GM12865 (cell line): ENCODE results near the gene FOXJ1.
A peak's percentile ranks its signal among the peaks of the same experiment; 100 is the strongest.

ENCODE experiments used
- DNase-seq: peaks from one replicate; pipeline ENCODE4 v3.0.0; 2010; ENCODE audit warnings: low read depth
- H3K4me3 ChIP-seq: 2 replicates; pipeline ENCODE4 v1.5.1; 2011; ENCODE audit warnings: mild to moderate bottlenecking, low read depth, low read length, control low read depth
- TF ChIP-seq, protein P1 (sequence below): IDR thresholded peaks from 2 replicates; pipeline ENCODE4 v1.5.1; 2011; ENCODE audit warnings: low read length, control low read depth, low read depth, inconsistent platforms; ENCODE audit not compliant: insufficient read depth; ENCODE audit errors: missing control alignments

FOXJ1 gene

DNA sequence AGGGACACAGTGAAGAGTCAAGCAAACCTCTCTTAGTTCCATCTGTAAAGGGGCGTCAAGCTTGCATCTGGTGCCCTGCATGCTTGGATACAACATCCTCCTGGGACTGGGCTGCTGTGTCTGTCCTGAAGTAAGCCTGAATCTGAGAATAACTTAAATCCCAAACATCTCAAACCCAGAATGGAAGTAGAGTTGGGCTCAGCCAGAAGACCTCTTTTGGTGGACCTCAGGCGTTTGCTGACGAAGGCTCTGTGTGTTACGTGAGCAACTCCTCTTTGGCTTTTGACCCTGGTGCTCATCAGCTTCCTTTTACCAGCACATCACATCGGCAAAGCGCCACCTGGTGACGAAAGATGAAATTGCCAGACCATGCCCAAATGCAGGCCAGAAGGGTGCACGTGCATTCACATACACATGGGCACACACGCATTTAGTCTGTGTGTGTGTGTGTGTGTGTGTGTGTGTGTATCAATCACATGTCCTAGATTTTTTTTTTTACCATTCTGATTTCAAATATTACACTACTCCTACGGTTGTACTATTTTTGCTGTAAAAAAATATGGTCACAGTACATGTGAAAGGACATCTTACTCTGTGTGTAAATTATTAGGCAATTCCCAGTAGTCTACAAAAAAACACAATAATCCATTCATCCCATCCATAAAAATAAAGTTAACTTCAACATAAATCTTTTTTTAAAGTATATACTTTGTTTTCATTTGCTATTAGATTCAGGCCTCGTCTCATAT, 41.1 kb upstream of the FOXJ1 start:
- H3K4me3 ChIP-seq, result no peak overlapping the region
- TF ChIP-seq, protein P1, sequence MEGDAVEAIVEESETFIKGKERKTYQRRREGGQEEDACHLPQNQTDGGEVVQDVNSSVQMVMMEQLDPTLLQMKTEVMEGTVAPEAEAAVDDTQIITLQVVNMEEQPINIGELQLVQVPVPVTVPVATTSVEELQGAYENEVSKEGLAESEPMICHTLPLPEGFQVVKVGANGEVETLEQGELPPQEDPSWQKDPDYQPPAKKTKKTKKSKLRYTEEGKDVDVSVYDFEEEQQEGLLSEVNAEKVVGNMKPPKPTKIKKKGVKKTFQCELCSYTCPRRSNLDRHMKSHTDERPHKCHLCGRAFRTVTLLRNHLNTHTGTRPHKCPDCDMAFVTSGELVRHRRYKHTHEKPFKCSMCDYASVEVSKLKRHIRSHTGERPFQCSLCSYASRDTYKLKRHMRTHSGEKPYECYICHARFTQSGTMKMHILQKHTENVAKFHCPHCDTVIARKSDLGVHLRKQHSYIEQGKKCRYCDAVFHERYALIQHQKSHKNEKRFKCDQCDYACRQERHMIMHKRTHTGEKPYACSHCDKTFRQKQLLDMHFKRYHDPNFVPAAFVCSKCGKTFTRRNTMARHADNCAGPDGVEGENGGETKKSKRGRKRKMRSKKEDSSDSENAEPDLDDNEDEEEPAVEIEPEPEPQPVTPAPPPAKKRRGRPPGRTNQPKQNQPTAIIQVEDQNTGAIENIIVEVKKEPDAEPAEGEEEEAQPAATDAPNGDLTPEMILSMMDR, result peak; percentile 84
- DNase-seq, result peak; percentile 97

DNA sequence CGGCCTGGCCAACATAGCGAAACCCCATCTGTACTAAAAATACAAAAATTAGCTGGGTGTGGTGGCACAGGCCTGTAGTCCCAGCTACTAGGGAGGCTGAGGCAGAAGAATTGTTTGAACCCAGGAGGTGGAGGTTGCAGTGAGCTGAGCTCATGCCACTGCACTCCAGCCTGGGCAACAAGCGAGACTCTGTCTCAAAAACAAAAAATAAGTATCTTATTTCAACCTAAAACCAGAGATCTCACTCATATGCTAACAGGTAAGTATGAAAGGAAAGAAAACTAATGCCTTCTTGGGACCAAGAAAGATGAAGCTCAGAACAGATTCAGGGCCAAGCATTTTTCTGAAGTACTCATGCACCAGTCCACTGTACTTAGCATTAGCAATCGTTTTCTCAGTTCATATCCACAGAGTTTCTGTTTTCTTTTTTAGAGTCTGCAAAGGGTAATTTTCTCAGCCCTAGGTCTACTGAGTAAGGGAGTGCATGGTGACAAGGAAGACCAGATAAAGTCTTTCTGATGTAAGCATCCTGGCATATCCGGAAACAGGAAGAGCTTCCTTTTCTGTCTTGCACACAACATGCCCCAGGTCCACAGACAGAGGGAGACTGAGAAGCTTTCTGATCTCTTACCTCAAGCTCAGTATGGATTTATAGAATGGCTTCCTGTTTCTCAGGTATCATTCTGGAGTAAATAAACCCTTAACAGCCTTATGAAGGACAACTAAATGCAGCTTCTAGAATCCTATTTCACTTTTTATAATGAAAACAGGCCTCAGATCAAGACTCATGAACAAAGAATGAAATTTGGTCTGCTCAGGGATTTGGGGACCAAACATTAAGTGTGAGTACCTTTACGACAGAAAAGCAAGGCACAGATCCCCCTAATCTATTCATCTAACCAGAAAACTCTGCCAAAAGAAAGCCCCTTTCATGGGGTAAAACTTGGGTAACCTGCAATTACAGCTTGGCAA, 38.7 kb upstream of the FOXJ1 start:
- peak; percentile 82 for DNase-seq
- no peak overlapping the region for H3K4me3 ChIP-seq
- TF ChIP-seq, protein P1, result no peak

DNA sequence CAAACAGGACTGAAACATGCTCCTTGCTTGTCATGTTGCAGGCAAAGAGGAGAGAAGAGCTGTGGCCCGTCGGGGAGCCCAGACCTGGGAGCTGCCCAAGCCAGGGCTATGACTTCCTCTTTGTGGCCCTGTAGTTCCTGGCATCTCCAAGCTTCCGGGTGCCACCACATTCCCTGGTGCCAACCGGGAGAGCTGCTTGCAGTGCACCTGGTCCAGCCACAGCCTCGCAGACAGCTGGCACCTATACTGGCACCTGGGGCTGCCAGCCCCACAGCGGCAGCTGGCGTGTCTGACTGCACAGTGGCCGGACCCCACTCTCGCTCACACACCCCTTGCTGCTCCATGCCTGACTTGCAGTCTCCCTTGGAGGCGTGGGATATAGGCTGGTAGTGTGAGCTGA, 37.1 kb upstream of the FOXJ1 start:
- DNase-seq, result no peak
- H3K4me3 ChIP-seq, result no peak overlapping the region
- TF ChIP-seq, protein P1, result no peak

DNA sequence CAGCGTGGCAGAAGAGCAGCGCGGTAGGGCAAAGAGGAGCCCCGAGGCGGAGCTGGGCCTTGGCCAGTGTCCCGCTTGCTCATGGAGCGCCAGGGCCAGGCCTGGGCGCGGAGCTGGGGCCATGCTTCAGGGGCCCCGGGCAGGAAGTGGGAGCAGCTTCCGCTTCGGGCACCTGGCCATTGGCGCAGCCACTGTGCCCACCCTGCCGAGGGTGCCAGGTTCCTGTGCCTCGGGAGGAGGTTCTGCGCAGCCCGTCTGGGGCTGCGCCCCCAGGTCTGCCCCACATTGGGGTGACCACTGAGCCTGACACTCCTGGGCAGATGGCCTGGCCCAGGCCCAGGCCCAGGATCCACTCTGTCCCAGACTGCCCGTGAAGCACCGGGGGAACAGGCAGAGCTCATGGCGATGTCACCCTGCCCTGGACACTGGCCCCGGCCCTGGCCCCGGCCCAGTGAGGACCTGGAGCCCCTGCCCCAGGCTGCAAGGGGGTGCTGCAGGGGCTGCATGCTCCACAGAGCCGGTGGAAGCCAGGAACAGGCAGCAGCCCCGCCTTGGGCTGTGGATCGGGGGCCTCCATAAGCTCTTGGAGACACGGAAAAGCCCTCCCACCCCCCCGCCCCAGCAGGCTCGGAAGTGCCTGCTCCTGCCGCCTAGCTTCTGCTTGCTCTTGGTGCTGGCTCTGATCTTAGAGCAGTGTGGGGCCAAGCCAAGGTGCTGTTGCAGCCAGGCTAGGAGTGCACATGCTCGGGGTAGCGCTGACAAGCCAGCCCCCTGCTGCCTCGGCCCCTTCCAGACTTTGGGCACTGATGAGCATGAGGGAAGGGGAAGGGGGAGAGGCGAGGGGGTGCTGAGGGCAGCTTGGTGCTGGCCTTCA, 35.9 kb upstream of the FOXJ1 start:
- no peak for DNase-seq
- no peak overlapping the region for H3K4me3 ChIP-seq
- TF ChIP-seq, protein P1, result no peak

DNA sequence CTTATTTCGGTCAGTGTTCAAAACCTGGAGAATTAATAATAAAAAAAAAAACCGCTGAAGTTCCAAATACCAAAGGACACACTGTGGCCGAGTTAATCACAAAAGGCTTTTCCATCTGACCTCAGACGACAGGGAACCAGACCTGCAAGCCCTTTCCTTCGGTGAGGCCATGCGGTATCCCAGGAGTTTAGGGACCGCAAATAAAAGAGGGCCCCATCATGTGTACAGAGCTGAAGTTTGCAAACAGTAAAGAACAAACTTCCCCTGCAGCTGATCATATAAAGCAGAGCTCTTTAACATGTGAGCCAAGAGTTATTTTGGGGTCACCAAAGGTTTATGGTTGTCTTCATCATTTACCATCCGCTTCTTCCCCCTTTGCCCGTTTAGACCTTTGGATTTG, 33.0 kb upstream of the FOXJ1 start:
- H3K4me3 ChIP-seq, result no peak overlapping the region
- DNase-seq, result no peak
- TF ChIP-seq, protein P1, result no peak

DNA sequence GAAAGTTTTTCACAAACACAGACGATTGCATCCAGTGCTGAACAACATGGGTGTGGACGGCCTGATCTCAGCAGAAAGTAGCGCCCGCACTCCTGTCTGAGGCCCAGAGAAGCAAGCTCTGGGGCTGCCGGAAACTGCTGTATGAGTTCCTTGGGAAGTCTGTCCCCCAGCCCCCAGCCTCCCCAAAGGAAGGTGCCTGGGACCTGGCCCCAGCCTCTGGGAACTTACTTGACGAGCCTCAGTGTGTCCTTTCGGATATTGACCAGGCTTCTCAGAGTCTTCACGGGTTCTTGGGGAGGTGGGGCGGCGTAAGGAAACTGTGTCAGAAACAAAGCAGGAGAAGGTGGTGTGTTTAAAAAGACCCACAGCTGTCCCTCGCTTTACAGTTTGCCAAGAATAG, 32.4 kb upstream of the FOXJ1 start:
- TF ChIP-seq, protein P1, result no peak
- no peak overlapping the region for H3K4me3 ChIP-seq
- no peak for DNase-seq
